Measurements from ENCODE around the gene KCTD16.

Gene KCTD16

DNA sequence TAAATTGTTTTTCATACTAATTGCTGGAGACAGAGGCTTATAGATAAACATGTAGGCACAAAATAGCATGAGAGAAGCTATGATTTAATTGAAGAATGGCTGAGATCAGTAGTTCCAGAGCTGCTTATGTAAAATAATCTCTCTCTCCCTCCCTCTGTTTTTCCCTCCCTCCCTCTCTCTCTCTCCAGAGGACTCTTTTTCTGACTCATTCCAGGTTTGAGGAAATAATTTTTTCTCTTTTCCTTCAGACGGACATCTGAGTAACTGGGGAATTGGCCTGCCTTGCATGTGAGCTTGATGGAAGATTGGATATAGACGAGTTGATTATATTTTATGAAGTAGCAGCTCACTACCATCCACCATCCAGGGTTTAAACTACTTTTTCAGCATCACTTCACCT is 35.5 kb downstream of the KCTD16 start:
- in situ Hi-C loops (cut with HindIII; ENCODE audit: low sequenced_read_pairs): no loop called here

DNA sequence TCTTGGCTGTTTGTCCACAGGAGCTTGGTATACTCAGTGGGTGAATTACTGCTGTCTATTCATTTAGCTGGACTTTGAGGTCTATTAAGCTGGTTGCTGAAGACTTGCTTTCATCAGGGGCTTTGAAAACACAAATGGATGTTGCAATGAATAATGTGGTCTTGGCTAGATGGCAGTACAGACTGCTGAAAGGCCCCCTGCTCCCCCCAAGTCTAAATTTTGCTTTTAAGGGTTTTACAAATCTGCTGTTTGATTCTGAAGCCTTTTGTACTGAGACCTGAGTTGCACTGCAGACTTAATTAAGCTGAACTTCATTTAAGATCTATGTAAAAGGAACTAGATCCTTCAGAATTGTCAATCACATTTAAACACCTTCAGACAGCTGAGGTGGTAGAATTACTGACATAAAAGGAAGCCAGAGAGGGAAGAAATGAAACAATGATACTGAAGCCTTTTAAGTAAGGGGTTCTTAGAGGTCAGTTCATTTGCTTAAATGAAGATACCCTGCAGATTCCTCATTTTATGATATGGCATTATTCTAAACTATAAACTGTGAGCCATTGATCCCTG is 37.3 kb downstream of the KCTD16 start:
- in situ Hi-C loops (cut with HindIII; ENCODE audit: low sequenced_read_pairs): no loop called here

DNA sequence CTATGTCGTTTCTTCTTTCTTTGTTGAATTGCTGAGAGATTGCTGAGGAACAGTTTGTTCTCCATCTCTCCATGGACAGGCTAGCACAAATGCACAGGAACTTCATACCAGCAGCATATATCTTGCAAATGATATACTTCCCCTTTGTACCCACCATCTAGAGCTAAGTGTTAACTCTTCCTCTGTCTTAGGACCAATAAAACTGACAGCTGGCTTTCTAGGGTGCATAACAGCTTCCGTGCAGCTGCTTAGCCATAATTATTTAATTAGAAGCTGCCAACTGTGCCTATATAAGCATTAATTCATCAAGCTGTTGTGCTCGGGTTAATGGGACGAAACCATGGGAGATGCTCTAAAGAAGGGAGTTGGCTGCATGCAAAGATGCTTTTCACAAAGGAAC is 38.7 kb downstream of the KCTD16 start:
- in situ Hi-C loops (cut with HindIII; ENCODE audit: low sequenced_read_pairs): no loop called here

DNA sequence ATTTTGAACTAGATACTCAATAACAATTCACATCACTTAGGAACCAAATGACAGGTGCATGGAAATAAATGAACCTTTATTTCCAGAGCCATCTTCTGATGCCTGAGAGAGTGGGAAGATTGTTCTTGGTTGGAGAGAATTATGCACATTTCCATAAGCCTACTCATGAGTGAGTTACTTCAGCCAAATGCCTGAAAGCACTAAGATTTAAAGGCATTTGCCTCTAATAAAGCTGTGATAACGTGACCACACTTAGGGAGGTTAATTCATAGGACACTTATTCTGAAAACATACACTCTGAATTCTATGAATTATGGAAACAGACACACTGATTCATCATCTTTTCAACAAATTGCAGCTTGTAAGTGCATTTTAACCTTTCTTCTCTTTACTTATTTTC is 40.0 kb downstream of the KCTD16 start:
- in situ Hi-C loops (cut with HindIII; ENCODE audit: low sequenced_read_pairs): no loop called here

DNA sequence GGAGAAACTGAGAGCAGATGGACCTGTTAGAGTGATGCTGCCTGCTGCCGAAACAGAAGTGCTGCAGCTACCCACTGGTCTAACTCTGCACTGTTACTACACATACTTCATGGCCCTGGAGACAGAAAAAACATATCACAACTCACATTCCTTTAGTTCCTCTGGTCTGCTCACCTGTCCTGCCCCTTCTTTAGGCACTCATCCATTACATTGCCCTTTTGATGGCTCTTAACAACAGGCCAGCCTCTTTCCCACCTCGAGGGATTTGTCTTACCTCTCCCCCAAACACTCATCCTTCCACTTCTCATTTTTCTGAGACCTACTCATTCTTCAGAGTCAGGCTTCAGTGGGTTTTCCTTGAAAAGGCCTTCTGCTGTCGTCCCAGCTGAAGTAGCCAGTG is 49.2 kb downstream of the KCTD16 start:
- in situ Hi-C loops (cut with HindIII; ENCODE audit: low sequenced_read_pairs): no loop called here

DNA sequence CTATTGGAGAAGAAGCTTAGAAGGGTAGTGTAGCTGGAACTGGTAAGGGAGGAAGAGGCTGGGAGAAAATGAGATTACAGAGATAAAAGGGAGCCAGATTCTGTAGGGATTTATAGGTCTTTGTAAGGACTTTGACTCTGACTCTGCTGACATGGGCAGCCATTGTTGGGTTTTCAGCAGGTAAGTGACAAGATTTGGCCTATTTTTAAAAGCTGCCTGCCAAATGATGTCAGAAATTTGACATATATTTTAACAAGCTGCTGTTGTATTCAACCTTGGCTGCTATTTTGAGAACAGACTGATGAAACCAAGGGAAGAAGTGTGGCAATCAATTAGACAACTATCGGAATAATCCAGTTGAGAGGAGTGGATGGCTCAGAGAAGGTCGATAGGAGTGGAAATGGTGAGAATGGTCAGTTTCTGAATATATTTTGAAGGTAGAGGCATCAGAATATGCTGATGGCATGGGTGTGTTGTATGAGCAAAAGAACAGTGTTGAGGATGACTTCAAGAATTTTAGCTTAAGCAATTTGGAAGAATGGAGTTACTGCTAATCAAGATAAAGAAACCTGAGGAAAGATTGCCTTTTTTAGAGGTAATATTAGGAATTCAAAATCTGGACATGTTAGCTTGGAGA is 56.8 kb downstream of the KCTD16 start:
- in situ Hi-C loops (cut with HindIII; ENCODE audit: low sequenced_read_pairs): no loop called here

DNA sequence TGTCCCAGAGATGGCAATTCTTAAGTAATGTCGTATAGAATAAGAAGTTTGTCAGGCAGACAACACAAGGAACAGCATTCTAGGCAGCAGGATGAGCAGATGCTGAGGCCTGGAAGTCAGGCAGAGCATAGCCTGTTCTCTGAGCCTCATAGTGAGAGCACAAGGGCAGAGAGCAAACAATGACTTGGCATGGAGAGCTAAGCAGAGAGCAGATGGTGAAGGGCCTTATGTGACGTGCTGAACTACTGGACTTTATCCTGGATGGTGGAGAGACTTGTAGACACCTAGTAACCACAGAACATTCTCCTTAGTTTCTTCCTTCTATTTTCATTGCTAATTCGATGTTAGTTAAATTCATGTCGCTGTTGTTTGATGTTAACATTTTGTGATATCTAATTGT is 60.1 kb downstream of the KCTD16 start:
- in situ Hi-C loops (cut with HindIII; ENCODE audit: low sequenced_read_pairs): no loop called here

DNA sequence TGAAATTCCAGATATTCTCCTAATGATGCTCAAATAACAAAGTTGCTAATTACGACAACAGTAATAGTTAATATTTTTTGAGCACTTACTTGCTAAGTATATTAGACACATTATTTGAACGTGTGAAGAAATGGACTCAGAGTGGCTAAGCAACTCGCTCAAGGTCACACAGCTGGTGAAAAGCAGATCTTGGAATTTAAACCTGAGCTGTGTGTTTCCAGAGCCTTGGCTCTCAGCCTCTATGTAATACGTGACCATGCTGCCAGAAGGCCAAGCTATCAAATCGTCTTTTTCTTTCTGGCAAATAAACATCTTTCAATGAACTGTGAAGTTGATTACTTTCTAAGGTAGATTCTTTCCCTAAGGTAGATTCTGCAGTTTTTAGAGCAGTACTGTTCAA is 61.6 kb downstream of the KCTD16 start:
- in situ Hi-C loops (cut with HindIII; ENCODE audit: low sequenced_read_pairs): no loop called here

DNA sequence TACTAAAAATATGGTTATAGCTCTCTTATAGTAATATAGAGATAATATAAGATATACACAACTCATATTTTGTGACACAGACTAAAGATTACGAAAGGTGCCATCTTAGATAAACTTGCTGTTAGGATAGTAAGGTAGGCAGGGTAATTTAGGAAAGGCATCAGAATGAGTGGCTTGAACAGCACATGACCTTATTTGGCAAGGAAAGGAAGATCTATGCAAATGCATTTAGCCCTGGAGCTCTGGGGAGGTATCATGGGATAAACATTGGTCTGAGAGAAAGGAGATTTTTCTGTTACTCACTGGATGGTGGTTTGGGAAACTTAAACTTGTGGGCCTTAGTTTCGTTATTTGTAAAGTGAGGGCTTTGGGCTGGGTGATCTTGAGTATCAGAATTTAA is 65.8 kb downstream of the KCTD16 start:
- in situ Hi-C loops (cut with HindIII; ENCODE audit: low sequenced_read_pairs): no loop called here

DNA sequence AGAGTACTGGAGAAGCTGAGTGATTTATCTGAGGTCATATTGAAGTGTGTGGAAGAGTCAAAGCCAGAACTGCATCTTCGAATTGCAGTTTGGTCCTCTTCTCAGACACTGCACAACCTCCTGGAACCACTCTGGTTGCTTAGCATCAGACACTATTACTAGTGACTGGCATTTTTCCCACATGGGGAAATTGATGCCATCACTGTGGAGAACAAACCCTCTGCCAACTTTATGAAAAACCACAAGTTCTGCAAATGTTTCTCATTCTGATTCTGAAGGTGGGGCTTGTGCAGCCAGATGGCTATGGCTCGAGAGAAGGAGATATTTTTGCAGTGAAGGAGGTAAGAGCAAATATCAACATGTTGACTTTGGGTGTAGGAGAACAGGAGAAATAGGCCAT is 67.2 kb downstream of the KCTD16 start:
- in situ Hi-C loops (cut with HindIII; ENCODE audit: low sequenced_read_pairs): no loop called here

DNA sequence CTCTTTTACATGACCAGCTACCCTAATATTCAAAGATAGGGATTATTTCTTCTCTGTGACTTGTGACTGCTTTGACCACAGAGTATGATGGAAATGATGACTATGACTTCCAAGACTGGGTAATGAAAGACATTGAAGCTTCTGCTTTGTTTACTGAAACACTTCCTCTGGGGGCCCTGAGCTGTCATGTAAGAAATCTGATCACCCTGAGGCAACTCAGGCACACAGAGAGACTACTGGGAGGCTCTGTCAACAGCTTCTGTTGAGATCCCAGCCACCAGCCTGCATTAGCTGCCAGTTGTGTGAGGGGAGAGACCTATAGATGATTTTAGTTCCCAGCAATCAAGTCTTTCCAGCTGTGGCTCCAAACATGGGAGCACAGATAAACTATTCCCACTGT is 76.5 kb downstream of the KCTD16 start:
- in situ Hi-C loops (cut with HindIII; ENCODE audit: low sequenced_read_pairs): no loop called here

DNA sequence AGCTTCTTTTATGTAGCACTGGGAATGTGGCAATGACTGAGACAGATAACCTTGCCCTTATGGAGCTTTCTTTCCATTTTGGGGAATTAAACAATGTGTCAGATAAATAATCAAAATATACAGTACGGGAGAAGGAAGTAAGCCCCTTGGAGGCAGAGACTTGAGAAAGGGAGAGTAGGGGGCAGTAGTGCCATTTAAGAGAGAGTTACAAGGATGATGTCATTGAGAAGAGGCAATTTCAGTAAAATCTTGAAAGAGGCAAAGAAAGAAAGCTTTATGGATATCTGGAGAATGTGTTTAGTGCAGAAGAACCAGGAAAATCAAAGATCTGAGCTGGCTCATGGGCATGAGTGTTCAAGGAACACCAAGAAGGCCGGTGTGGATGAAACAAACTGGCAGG is 77.3 kb downstream of the KCTD16 start:
- in situ Hi-C loops (cut with HindIII; ENCODE audit: low sequenced_read_pairs): no loop called here

DNA sequence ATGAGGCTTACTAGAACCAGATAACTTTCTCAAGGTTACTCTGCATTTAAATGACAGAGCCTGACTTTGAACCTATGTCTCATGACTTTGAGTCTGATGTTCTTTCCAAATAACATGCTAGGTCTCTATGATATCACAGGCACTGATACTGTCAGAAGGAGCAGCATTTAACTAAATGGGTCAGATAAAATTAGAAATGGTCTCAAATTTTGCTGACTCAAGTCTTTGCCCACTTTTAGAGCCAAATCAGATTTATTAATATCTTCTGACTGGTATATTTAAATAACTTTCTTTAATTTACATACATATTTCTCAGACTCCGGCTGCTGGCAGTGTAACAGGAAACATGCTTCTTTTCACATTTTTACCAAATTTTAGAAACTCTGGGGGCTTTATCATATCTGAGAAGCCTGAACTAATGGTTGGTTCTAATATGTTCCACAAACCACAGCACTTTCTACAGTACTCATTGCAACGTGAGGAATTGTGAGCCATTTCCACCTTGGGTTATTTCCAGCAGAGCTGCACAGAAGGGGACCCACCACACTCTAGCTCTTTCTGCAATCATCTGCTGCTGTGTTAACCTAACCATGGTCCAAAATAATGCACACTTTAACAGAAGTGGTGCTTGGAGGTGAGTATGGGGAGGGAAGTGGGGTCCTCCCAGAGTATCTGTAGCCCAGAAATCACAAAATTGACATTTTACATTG is 79.2 kb downstream of the KCTD16 start:
- in situ Hi-C loops (cut with HindIII; ENCODE audit: low sequenced_read_pairs): no loop called here

DNA sequence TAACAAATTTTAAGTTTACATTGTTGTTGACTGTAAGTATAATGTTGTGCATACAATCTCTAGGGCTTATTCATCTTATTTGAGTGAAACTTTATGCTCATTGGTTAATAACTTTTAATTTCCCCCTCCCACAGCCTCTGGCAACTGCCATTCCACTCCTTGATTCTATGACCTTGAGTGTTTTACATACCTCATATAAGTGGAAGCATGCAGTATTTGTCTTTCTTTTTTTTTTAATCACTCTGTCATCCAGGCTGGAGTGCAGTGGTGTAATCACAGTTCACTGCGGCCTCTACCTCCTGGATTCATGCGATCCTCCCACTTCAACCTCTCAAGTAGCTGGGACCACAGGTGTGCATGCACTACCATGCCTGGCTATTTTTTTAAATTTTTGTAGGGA is 83.9 kb downstream of the KCTD16 start:
- in situ Hi-C loops (cut with HindIII; ENCODE audit: low sequenced_read_pairs): no loop called here

DNA sequence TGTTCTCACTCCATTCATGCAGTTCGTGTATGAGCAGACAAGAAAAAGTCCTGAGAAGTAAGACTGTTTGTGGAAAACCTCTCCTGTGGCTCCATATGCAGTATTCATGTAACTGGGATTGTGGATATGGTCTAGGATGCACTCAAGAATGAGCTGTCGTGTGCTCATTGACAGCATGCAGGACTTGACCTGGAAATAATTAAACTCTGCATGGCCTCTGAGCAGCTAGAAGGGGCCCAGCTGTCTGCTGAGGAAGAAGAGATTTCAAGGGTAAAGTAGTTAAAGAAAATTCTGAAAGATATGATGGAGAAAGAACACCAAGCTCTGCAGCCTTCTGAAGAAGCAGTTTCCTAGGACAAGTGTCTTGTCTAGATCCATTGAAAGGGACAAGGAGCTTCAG is 89.4 kb downstream of the KCTD16 start:
- in situ Hi-C loops (cut with HindIII; ENCODE audit: low sequenced_read_pairs): no loop called here

DNA sequence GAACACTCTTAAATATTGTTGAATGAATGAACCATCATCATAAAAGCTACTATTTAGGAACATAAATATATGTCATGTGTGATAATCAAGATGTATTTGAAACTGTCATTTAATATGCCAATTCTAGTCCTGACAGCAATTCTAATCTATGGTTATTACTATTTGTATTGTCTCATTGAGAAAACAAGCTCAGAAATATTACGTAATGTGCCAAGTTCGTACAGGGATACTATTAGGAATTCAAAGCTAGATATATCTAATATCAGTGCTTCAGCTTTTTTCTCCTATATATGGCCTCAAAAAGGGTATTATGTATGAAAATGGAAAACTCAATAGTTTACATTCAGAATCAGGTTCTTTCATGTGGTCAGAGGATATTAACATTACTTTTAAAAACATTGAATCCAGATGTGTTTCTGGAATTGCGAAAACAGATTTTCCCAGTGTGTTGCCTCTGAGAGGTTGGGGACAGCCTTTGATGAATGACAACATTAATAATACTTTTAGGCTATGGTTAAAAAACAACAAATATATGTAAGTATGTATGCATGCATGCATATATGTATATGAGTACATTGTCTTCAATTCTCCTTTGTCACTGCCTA is 95.1 kb downstream of the KCTD16 start:
- in situ Hi-C loops (cut with HindIII; ENCODE audit: low sequenced_read_pairs): no loop called here

DNA sequence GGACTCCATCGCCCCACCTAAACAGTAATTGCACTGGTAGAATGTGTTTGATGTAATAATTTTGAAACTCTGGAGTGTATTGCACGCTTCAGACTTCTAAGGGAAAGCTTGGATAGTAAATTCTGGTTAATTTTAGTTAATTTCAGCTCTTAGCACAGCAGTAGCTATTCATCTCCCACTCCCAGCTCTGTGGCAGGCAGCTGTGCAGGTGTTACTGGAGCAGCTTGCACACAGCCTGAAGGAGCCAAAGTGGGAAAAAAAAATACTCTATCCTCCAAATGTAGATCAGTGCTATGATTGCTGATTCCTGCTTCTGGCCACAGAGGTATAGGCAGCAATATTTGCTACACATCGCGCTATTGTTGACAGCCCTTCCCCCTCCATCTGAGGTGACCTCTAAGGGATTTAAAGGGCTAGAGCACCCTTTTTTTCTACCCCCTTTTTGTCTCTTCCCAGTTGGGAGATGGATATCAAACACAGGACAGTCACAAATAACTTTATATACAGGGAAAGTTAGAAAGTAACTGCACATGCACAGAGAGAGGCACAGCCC is 97.4 kb downstream of the KCTD16 start:
- in situ Hi-C loops (cut with HindIII; ENCODE audit: low sequenced_read_pairs): no loop called here

DNA sequence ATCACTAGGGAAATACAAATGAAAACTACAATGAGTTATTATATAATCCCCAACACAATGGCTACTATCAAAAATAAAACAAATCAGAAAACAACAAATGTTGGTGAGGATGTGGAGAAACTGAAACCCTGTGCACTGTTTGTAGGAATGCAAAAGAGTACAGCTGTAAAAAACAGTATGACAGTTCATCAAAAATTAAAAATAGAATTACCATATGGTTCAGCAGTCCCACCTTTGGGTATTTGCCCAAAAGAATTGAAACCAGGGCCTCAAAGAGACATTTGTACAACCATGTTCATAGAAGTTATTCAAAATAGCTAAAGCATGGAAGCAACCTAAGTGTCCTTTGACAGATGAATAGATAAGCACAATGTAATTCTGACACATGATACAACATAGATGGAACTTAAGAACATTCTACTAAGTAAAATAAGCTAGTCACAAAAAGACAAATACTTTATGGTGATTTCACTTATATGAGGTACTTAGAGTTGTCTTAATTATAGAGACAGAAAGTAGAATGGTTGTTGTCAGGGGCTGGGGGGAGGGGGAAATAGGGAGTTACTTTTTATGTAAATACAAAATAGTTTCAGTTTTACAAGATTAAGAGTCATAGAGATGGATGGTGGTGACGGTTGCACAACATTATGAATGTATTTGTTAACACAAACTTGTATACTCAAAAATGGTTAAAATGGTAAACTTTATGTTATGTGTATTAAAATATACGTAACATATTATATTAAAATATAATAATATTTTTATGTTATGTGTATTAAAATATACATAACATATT is 102.8 kb downstream of the KCTD16 start:
- in situ Hi-C loops (cut with HindIII; ENCODE audit: low sequenced_read_pairs): no loop called here

DNA sequence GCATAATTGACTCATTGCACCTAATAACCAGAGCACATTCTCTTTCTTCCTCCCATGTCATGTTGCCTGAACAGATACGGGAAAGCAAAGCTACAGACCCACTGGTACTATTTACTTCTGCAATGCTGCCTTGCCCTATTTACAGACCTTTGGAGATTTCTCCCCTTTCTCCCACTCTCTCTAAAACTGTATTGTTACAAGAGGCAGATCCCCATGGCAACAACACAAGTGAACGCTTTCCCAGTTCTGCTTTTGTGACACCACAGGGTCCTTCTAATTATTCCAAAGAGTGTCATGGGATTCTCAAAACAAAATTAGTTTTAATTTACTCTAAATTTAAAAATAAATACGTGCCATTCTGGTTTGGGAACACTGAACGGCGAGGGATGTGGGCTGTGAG is 104.7 kb downstream of the KCTD16 start:
- in situ Hi-C loops (cut with HindIII; ENCODE audit: low sequenced_read_pairs): no loop called here

DNA sequence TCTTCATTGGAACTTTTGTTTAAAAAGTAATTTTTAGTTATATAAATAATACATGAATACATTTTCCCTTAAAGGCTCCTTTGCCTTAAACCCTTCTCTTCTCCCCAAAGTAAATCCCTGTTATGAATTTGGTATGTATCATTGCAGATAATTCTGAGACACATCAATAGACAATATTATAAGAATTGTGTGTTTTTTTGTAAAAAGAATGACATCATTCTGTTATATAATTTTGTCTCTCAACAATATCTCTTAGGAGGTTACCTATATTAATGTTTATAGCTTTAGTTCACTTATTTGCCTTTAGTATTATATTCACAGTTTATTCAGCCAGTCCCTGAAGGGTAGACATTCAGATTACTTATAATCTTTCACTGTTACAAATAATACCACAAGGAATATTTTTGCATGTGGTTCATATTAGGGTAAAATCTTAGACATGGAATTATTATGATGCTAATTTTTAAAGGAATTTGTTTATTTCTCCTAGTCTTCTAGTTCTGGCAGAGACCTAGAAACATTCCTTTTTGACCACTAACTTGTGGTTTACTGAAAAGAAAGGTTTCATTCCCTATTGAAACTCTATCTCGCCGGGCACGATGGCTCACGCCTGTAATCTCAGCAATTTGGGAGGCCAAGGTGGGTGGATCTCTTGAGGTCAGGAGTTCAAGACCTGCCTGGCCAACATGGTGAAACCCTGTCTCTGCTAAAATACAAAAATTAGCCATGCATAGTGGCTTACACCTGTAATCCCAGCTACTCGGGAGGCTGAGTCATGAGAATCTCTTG is 105.6 kb downstream of the KCTD16 start:
- in situ Hi-C loops (cut with HindIII; ENCODE audit: low sequenced_read_pairs): no loop called here

Measured in endothelial cell of hepatic sinusoid (primary cell).